Stimulated activated CD8-positive, alpha-beta memory T cell treated with anti-CD3 and anti-CD28 coated beads, Interleukin-2, amount 100 ng/mL, for 48 hours (primary cell): Measurements from ENCODE around the gene ADAM21.
"Not testable (repeated sequence)": the region's sequence is repeated elsewhere in the genome, so short reads cannot be mapped to it uniquely, and the experiment has no call there.

Experiments
- DNase-seq, 2 donors: peaks; one replicate each; pipeline ENCODE4 v3.0.0-alpha.2; 2020; ENCODE audit warnings: low read depth in 2 of 2

ADAM21 gene

GRCh38 chr14:70477356-70478105 lies 25.6 kb downstream of the ADAM21 start:
- not testable (repeated sequence) for DNase-seq

GRCh38 chr14:70489579-70490200 lies 37.7 kb downstream of the ADAM21 start:
- DNase-seq = no peak

- no peak for DNase-seq
Measured at GRCh38 chr14:70498191-70498590, 46.2 kb downstream of the ADAM21 start.
